Endothelial cell of umbilical vein (primary cell): ENCODE results near the gene SNX18.

ENCODE experiments used
- EZH2 ChIP-seq: IDR thresholded peaks from 2 replicates; pipeline ENCODE4 v1.6.1; 2012; ENCODE audit warnings: borderline replicate concordance, low read depth, mild to moderate bottlenecking, moderate library complexity, low read length, inconsistent platforms; ENCODE audit not compliant: severe bottlenecking
- FOS ChIP-seq: IDR thresholded peaks from 2 replicates; pipeline ENCODE4 v1.6.1; 2011; ENCODE audit warnings: mild to moderate bottlenecking, low read length, moderate library complexity, borderline replicate concordance; ENCODE audit not compliant: insufficient read depth
- GATA2 ChIP-seq: IDR thresholded peaks from 2 replicates; pipeline ENCODE4 v1.7.0; 2011; ENCODE audit warnings: low read depth, mild to moderate bottlenecking, moderate library complexity, mixed read lengths, low read length; ENCODE audit not compliant: insufficient read length, insufficient read depth
- POLR2A ChIP-seq: IDR thresholded peaks from 2 replicates; pipeline ENCODE4 v1.6.1; 2012; ENCODE audit warnings: low read depth, mild to moderate bottlenecking, control low read depth, low read length
- POLR2AphosphoS5 ChIP-seq: IDR thresholded peaks from 2 replicates; pipeline ENCODE4 v1.6.1; 2012; ENCODE audit warnings: low read depth, mild to moderate bottlenecking, control low read depth, low read length, moderate library complexity; ENCODE audit not compliant: insufficient read depth
- TF ChIP-seq, protein P1 (sequence below), 2 donors: IDR thresholded peaks; 1 replicate in 1 of 2; 2 replicates in 1 of 2; pipeline ENCODE4 v1.5.1; 2011; ENCODE audit warnings: low read length in 2 of 2, mild to moderate bottlenecking in 2 of 2, moderate library complexity in 2 of 2, control low read depth in 1 of 2, inconsistent platforms in 1 of 2, low read depth in 1 of 2; ENCODE audit not compliant: insufficient read depth in 1 of 2; ENCODE audit errors: extremely low read depth in 1 of 2
- TF ChIP-seq, protein P2 (sequence below): IDR thresholded peaks from 2 replicates; pipeline ENCODE4 v1.6.1; 2011; ENCODE audit not compliant: insufficient read depth, insufficient read length

GRCh38 chr5:54518818-54519508 lies 1.4 kb downstream of the SNX18 start:
- TF ChIP-seq EZH2: no peak
- no peak for TF ChIP-seq POLR2AphosphoS5
- TF ChIP-seq, protein P1, sequence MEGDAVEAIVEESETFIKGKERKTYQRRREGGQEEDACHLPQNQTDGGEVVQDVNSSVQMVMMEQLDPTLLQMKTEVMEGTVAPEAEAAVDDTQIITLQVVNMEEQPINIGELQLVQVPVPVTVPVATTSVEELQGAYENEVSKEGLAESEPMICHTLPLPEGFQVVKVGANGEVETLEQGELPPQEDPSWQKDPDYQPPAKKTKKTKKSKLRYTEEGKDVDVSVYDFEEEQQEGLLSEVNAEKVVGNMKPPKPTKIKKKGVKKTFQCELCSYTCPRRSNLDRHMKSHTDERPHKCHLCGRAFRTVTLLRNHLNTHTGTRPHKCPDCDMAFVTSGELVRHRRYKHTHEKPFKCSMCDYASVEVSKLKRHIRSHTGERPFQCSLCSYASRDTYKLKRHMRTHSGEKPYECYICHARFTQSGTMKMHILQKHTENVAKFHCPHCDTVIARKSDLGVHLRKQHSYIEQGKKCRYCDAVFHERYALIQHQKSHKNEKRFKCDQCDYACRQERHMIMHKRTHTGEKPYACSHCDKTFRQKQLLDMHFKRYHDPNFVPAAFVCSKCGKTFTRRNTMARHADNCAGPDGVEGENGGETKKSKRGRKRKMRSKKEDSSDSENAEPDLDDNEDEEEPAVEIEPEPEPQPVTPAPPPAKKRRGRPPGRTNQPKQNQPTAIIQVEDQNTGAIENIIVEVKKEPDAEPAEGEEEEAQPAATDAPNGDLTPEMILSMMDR (IDR thresholded peaks at IDR 0.05; ENCODE audit: extremely low read depth in 1 of 2, insufficient read depth in 1 of 2, low read depth in 1 of 2, low read length in 2 of 2): no peak
- no peak for TF ChIP-seq FOS
- TF ChIP-seq POLR2A: no peak
- TF ChIP-seq GATA2: no peak
- TF ChIP-seq, protein P2, sequence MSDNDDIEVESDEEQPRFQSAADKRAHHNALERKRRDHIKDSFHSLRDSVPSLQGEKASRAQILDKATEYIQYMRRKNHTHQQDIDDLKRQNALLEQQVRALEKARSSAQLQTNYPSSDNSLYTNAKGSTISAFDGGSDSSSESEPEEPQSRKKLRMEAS: no peak
